Measurements from ENCODE around the gene ETV6. TPM values are rescaled to one million over a fixed set of nuclear protein-coding genes. Genes with fewer than 3 reads are reported as not detected.

ETV6 gene
- total RNA-seq, 6 experiments from 2014 or later: 14.6 to 20.5 (median 16.6) TPM

DNA sequence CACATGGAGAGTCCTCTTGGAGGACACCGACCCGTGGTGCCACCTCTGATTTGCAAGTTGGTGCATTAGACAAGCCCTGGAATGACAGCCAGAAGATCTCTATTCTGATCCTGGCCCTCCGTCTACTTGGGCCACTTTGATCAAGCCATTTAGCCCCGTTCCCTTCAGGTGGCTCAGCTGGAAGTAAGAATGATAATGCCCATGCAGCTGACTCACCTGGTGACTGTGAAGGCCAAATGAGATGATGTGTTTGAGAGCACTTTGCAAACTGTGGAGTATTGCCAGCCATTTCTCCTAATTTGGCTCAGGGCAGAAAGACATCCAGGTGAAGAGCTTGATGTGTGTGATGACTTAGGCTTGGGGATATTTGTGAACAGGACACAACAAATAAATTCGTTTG lies 165.9 kb downstream of the ETV6 start:
- H3K9me3 Mint-ChIP-seq: no peaks in the 10 kb centered on the region
- no peak overlapping the region for H3K27ac Mint-ChIP-seq
- no peaks in the 10 kb centered on the region for H3K36me3 Mint-ChIP-seq (ENCODE audit: low read depth)
- H3K4me3 Mint-ChIP-seq: no peak overlapping the region
- no peak for DNase-seq
- TF ChIP-seq, protein P1, sequence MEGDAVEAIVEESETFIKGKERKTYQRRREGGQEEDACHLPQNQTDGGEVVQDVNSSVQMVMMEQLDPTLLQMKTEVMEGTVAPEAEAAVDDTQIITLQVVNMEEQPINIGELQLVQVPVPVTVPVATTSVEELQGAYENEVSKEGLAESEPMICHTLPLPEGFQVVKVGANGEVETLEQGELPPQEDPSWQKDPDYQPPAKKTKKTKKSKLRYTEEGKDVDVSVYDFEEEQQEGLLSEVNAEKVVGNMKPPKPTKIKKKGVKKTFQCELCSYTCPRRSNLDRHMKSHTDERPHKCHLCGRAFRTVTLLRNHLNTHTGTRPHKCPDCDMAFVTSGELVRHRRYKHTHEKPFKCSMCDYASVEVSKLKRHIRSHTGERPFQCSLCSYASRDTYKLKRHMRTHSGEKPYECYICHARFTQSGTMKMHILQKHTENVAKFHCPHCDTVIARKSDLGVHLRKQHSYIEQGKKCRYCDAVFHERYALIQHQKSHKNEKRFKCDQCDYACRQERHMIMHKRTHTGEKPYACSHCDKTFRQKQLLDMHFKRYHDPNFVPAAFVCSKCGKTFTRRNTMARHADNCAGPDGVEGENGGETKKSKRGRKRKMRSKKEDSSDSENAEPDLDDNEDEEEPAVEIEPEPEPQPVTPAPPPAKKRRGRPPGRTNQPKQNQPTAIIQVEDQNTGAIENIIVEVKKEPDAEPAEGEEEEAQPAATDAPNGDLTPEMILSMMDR (IDR thresholded peaks at IDR 0.05): no peak
- no peaks in the 10 kb centered on the region for H3K27me3 Mint-ChIP-seq (ENCODE audit: insufficient read depth)
- peaks cover 26% of the 10 kb centered on the region for H3K4me1 Mint-ChIP-seq (ENCODE audit: low read depth)

GRCh38 chr12:11819643-11820042 lies 170.2 kb downstream of the ETV6 start:
- DNase-seq: no peak
- no peak overlapping the region for H3K4me3 Mint-ChIP-seq
- TF ChIP-seq, protein P1 (IDR thresholded peaks at IDR 0.05): no peak
- H3K27me3 Mint-ChIP-seq (ENCODE audit: insufficient read depth): 0 out of 2 replicates have a peak, but pooled peaks cover 1% of the 10 kb centered on the region
- H3K9me3 Mint-ChIP-seq: no peaks in the 10 kb centered on the region
- no peak overlapping the region for H3K27ac Mint-ChIP-seq
- peaks cover 9% of the 10 kb centered on the region for H3K36me3 Mint-ChIP-seq (ENCODE audit: low read depth)
- peaks cover 33% of the 10 kb centered on the region for H3K4me1 Mint-ChIP-seq (ENCODE audit: low read depth)

DNA sequence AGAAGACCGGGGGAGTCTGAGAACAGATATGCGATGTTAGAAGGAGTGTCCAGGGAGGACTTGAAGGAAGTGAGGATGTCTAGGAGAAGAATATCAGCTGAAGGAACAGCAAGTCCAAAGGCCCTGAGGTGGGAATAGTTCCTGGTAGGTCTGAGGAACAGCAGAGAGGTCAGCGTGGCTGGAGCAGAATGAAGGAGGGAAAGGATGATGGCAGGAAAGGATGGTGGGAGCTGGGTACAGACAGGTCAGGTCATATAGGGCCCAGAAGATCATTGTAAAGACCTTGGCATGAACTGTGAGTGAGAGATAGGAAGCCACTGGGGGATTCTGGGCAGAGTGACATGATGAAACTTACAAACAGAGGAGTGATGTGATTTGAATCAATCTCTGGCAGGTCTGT lies 171.0 kb downstream of the ETV6 start:
- 0 out of 2 replicates have a peak, but pooled peaks cover 1% of the 10 kb centered on the region for H3K27me3 Mint-ChIP-seq (ENCODE audit: insufficient read depth)
- no peak for DNase-seq
- no peaks in the 10 kb centered on the region for H3K9me3 Mint-ChIP-seq
- peaks cover 25% of the 10 kb centered on the region for H3K4me1 Mint-ChIP-seq (ENCODE audit: low read depth)
- TF ChIP-seq, protein P1 (IDR thresholded peaks at IDR 0.05): no peak
- H3K36me3 Mint-ChIP-seq (ENCODE audit: low read depth): peaks cover 9% of the 10 kb centered on the region
- no peak overlapping the region for H3K27ac Mint-ChIP-seq
- no peak overlapping the region for H3K4me3 Mint-ChIP-seq

DNA sequence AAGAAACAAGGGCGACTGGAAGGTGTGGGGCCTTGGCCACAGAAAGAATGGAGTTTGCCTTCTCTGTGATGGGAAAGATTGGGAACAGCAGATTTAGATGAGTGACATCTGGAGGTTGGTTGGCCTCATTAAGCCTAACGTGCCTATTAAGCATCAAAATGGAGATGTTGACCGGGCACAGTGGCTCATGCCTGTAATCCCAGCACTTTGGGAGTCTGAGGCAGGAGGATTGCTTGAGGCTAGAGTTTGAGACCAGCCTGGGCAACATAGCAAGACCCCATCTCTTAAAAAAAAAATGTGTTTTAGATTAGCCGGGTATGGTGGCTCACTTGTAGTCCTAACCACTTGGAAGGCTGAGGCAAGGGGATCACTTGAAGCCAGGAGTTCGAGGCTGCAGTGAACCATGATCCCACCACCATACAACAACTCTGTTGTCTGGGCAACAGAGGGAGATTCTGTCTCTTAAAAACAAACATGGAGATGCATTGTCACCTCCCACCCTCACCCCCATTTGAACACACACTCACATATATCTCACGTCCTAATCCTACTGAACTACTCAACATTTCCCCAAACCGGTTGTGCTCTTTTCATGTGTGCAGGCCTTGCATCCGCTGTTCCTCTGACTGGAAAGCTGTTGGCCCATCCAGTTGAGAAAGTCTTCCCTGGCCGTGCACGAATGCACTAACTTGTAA lies 172.1 kb downstream of the ETV6 start:
- H3K27ac Mint-ChIP-seq: no peak overlapping the region; the same call in 1 of the 2 replicates
- no peaks in the 10 kb centered on the region for H3K9me3 Mint-ChIP-seq
- H3K27me3 Mint-ChIP-seq (ENCODE audit: insufficient read depth): 0 out of 2 replicates have a peak, but pooled peaks cover 1% of the 10 kb centered on the region
- DNase-seq: no peak
- peaks cover 9% of the 10 kb centered on the region for H3K36me3 Mint-ChIP-seq (ENCODE audit: low read depth)
- H3K4me1 Mint-ChIP-seq (ENCODE audit: low read depth): peaks cover 25% of the 10 kb centered on the region
- TF ChIP-seq, protein P1 (IDR thresholded peaks at IDR 0.05): no peak
- H3K4me3 Mint-ChIP-seq: no peak overlapping the region

DNA sequence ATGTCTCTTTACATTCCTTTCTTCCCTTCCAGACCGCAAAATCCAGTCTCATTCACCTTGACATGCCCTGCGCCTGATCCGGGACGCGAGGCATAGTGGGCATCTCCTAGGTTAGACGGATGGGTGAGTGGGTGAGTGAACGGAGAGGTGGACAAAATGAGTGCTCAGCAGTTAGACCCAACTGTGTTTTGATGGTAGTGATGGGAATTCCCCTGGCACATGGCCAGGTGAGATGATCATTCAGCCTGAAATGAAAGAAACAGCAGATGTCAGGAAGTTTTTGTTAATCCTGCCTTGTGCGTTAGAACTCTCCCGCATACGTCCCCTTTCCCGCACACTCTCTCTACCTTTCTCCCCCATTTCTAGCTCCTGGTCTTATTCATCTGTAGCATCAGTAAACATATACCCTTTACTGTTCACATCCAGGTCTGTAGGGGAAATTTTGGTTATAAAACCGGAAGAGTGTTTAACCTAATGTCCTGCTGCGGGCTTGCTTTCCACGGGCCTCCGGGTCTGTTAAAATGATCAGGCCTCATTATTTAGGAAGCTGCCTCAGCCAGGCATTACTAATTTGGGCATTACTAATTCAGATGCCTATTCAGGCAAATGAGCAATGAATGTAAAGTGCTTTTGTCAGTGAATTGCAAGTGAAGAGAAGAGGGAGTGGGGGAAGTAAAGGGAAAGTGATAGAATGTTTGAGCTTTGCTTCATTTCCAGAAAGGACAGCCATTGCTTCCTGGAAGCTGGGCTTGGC lies 172.8 kb downstream of the ETV6 start:
- DNase-seq: no peak
- Mint-ChIP-seq H3K36me3 (ENCODE audit: low read depth) (peaks cover 9% of the 10 kb centered on the region), H3K4me3 (no peak overlapping the region), H3K9me3 (no peaks in the 10 kb centered on the region), H3K27ac (peak overlapping the region; percentile 45), H3K27me3 (ENCODE audit: insufficient read depth) (0 out of 2 replicates have a peak, but pooled peaks cover 1% of the 10 kb centered on the region), H3K4me1 (ENCODE audit: low read depth) (peaks cover 25% of the 10 kb centered on the region)
- TF ChIP-seq, protein P1 (IDR thresholded peaks at IDR 0.05): no peak

Measured in HFFc6 (cell line).